ENCODE data around the gene MAP3K7. TPM values are rescaled to one million over a fixed set of nuclear protein-coding genes. Genes with fewer than 3 reads are reported as not detected.

Gene MAP3K7
- polyA plus RNA-seq, 4 donors = 7.3 to 28.6 (median 10.2) TPM

DNA sequence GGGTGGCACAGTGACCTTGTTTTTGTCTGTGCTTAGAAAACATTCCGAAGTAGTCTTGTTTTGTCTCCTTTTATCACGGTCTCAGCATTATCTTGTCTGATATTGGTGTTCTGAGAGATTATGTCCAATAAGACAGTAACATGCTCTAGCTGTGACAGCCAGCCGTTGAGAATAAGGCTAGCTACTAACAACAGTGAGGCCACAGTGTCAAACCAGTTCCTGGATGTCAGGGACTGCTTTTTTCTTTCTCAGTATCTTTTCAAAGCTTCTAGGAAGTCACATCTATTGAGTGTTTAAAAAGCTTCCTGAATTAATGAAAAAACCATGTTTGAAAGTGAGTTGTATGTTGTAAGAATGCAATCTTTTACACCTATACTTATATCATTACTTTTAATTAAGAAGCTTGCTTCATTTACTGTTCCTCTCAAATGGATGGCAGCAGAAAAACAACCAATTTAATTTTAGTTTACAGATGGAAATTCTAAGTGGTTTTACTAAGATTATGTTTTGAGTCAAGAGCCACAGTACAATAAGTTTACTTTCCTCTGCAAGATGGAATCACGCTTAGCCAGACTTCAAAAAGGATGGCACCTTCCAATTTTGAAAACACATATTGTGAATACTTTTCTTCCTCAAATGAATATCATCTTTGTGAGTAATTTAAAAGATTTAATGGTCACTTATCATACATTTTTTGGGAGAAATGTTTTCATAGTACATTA lies 53.1 kb downstream of the MAP3K7 start:
- H3K4me3 ChIP-seq (ENCODE audit: low read depth in 1 of 3, low read length in 3 of 3) = no peak overlapping the region
- peaks cover 2 to 9% (median 3%) of the 10 kb centered on the region in 3 donors for H3K36me3 ChIP-seq (ENCODE audit: control insufficient read depth in 3 of 3, insufficient read depth in 2 of 3, low read depth in 1 of 3, low read length in 3 of 3)
- H3K4me1 ChIP-seq (ENCODE audit: control insufficient read depth in 3 of 3, insufficient read depth in 2 of 3, low read depth in 1 of 3, low read length in 2 of 3) = peaks cover 0 to 3% (median 0%) of the 10 kb centered on the region in 3 donors
- WGBS, 3 donors = 89 to 93% (median 90%) methylated on average over 4 of the region's 4 CpGs
- no peak overlapping the region for H3K27ac ChIP-seq (ENCODE audit: low read depth in 1 of 3, low read length in 2 of 3)
- no peak for FAIRE-seq
- H3K9me3 ChIP-seq (ENCODE audit: control insufficient read depth in 2 of 2, insufficient read depth in 1 of 2, low read depth in 1 of 2, low read length in 1 of 2) = no peaks in the 10 kb centered on the region
- no peak for DNase-seq
- H3K27me3 ChIP-seq (ENCODE audit: control insufficient read depth in 3 of 3, insufficient read depth in 3 of 3, low read length in 3 of 3) = no peaks in the 10 kb centered on the region

- no peak for FAIRE-seq
- WGBS, 3 donors = 73 to 91% (median 78%) methylated on average over 1 of the region's 1 CpG
- no peaks in the 10 kb centered on the region for H3K9me3 ChIP-seq (ENCODE audit: control insufficient read depth in 2 of 2, insufficient read depth in 1 of 2, low read depth in 1 of 2, low read length in 1 of 2)
Observed at GRCh38 chr6:90530882-90531281, 56.0 kb downstream of the MAP3K7 start.

DNA sequence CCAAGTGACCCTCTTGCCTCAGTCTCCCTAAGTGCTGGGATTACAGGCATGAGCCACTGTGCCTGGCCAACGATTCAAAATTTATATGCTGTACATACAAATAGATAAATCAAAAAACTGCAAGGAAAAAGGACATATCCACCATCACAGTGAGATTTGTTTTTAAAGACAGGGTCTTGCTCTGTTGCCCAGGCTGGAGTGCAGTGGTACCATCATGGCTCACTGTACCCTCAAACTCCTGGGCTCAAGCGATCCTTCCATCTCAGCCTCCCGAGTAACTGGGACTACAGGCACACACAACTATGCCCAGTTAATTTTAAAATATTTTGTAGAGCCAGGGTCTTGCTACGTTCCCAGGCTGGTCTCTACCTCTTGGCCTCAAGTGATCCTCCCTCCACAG lies 61.5 kb downstream of the MAP3K7 start:
- Histone ChIP-seq H3K9me3 (ENCODE audit: control insufficient read depth in 2 of 2, insufficient read depth in 1 of 2, low read depth in 1 of 2, low read length in 1 of 2) (no peaks in the 10 kb centered on the region), H3K27me3 (ENCODE audit: control insufficient read depth in 3 of 3, insufficient read depth in 3 of 3, low read length in 3 of 3) (no peaks in the 10 kb centered on the region), H3K36me3 (ENCODE audit: control insufficient read depth in 3 of 3, insufficient read depth in 2 of 3, low read depth in 1 of 3, low read length in 3 of 3) (peaks cover 2 to 8% (median 7%) of the 10 kb centered on the region in 3 donors), H3K4me1 (ENCODE audit: control insufficient read depth in 3 of 3, insufficient read depth in 2 of 3, low read depth in 1 of 3, low read length in 2 of 3) (no peaks in the 10 kb centered on the region), H3K27ac (ENCODE audit: low read depth in 1 of 3, low read length in 2 of 3) (no peak overlapping the region), H3K4me3 (ENCODE audit: low read depth in 1 of 3, low read length in 3 of 3) (no peak overlapping the region)
- FAIRE-seq (no peak), DNase-seq (no peak)
- 95 to 98% (median 97%) methylated on average over 4 of the region's 4 CpGs for WGBS, 3 donors

More at GRCh38 chr6:90530882-90531281, 56.0 kb downstream of the MAP3K7 start:
- Histone ChIP-seq H3K27ac (ENCODE audit: low read depth in 1 of 3, low read length in 2 of 3) (no peak overlapping the region), H3K36me3 (ENCODE audit: control insufficient read depth in 3 of 3, insufficient read depth in 2 of 3, low read depth in 1 of 3, low read length in 3 of 3) (peaks cover 2 to 9% (median 8%) of the 10 kb centered on the region in 3 donors), H3K27me3 (ENCODE audit: control insufficient read depth in 3 of 3, insufficient read depth in 3 of 3, low read length in 3 of 3) (no peaks in the 10 kb centered on the region), H3K4me3 (ENCODE audit: low read depth in 1 of 3, low read length in 3 of 3) (no peak overlapping the region), H3K4me1 (ENCODE audit: control insufficient read depth in 3 of 3, insufficient read depth in 2 of 3, low read depth in 1 of 3, low read length in 2 of 3) (no peaks in the 10 kb centered on the region)
- no peak for DNase-seq

GRCh38 chr6:90523779-90524310 lies 63.0 kb downstream of the MAP3K7 start:
- FAIRE-seq = no peak
- WGBS, 3 donors = 87 to 95% (median 92%) methylated on average over 4 of the region's 4 CpGs
- Histone ChIP-seq H3K36me3 (ENCODE audit: control insufficient read depth in 3 of 3, insufficient read depth in 2 of 3, low read depth in 1 of 3, low read length in 3 of 3) (peaks cover 2 to 8% (median 4%) of the 10 kb centered on the region in 3 donors), H3K4me1 (ENCODE audit: control insufficient read depth in 3 of 3, insufficient read depth in 2 of 3, low read depth in 1 of 3, low read length in 2 of 3) (no peaks in the 10 kb centered on the region), H3K27me3 (ENCODE audit: control insufficient read depth in 3 of 3, insufficient read depth in 3 of 3, low read length in 3 of 3) (no peaks in the 10 kb centered on the region), H3K9me3 (ENCODE audit: control insufficient read depth in 2 of 2, insufficient read depth in 1 of 2, low read depth in 1 of 2, low read length in 1 of 2) (no peaks in the 10 kb centered on the region), H3K4me3 (ENCODE audit: low read depth in 1 of 3, low read length in 3 of 3) (no peak overlapping the region), H3K27ac (ENCODE audit: low read depth in 1 of 3, low read length in 2 of 3) (no peak overlapping the region)
- no peak for DNase-seq

GRCh38 chr6:90521955-90522354 lies 64.9 kb downstream of the MAP3K7 start:
- Histone ChIP-seq H3K4me1 (ENCODE audit: control insufficient read depth in 3 of 3, insufficient read depth in 2 of 3, low read depth in 1 of 3, low read length in 2 of 3) (peaks cover 0 to 4% (median 0%) of the 10 kb centered on the region in 3 donors), H3K27me3 (ENCODE audit: control insufficient read depth in 3 of 3, insufficient read depth in 3 of 3, low read length in 3 of 3) (no peaks in the 10 kb centered on the region), H3K27ac (ENCODE audit: low read depth in 1 of 3, low read length in 2 of 3) (no peak overlapping the region), H3K9me3 (ENCODE audit: control insufficient read depth in 2 of 2, insufficient read depth in 1 of 2, low read depth in 1 of 2, low read length in 1 of 2) (no peaks in the 10 kb centered on the region), H3K4me3 (ENCODE audit: low read depth in 1 of 3, low read length in 3 of 3) (no peak overlapping the region), H3K36me3 (ENCODE audit: control insufficient read depth in 3 of 3, insufficient read depth in 2 of 3, low read depth in 1 of 3, low read length in 3 of 3) (peaks cover 2 to 3% (median 3%) of the 10 kb centered on the region in 3 donors)
- DNase-seq (no peak), FAIRE-seq (no peak)
- WGBS, 3 donors = 95 to 97% (median 97%) methylated on average over 1 of the region's 1 CpG

DNA sequence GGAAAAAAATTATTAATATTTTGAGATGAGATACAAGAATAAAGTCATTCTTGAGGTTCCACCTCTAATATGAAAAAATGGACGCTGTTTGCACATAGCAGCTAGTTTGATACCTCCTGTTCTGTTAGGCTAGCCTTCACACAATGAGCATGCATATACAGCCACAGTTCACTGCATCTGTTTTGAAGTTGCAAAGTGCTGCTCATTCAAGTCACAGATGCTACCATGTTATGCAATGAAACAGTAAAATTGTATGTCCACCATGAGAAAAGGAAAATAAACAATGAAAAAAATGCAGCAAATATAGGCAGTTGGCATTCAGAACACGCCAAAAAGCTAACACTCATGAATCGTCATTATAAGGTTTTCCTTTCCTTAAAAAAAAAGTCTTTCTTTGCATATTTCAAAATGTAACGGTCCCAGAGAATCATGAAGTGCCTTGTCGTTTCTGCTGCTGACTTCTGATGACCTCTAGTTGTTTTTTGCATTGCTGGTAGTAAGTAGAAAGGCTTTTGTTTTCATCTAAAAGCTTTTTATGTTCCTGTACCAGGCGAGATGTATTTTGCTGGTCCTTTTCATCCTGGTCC lies 70.7 kb downstream of the MAP3K7 start:
- peaks cover 0 to 12% (median 3%) of the 10 kb centered on the region in 3 donors for H3K36me3 ChIP-seq (ENCODE audit: control insufficient read depth in 3 of 3, insufficient read depth in 2 of 3, low read depth in 1 of 3, low read length in 3 of 3)
- FAIRE-seq = no peak

GRCh38 chr6:90514496-90514895 lies 72.4 kb downstream of the MAP3K7 start:
- Histone ChIP-seq H3K36me3 (ENCODE audit: control insufficient read depth in 3 of 3, insufficient read depth in 2 of 3, low read depth in 1 of 3, low read length in 3 of 3) (peaks cover 0 to 12% (median 3%) of the 10 kb centered on the region in 3 donors), H3K27ac (ENCODE audit: low read depth in 1 of 3, low read length in 2 of 3) (no peak overlapping the region), H3K9me3 (ENCODE audit: control insufficient read depth in 2 of 2, insufficient read depth in 1 of 2, low read depth in 1 of 2, low read length in 1 of 2) (no peaks in the 10 kb centered on the region), H3K4me3 (ENCODE audit: low read depth in 1 of 3, low read length in 3 of 3) (no peak overlapping the region), H3K27me3 (ENCODE audit: control insufficient read depth in 3 of 3, insufficient read depth in 3 of 3, low read length in 3 of 3) (no peaks in the 10 kb centered on the region), H3K4me1 (ENCODE audit: control insufficient read depth in 3 of 3, insufficient read depth in 2 of 3, low read depth in 1 of 3, low read length in 2 of 3) (peaks cover 0 to 4% (median 0%) of the 10 kb centered on the region in 3 donors)
- DNase-seq (no peak), FAIRE-seq (no peak)
- WGBS, 3 donors = 78 to 94% (median 82%) methylated on average over 3 of the region's 3 CpGs

More for the DNA sequence above, 70.7 kb downstream of the MAP3K7 start:
- Histone ChIP-seq H3K27ac (ENCODE audit: low read depth in 1 of 3, low read length in 2 of 3) (no peak overlapping the region), H3K9me3 (ENCODE audit: control insufficient read depth in 2 of 2, insufficient read depth in 1 of 2, low read depth in 1 of 2, low read length in 1 of 2) (no peaks in the 10 kb centered on the region), H3K4me1 (ENCODE audit: control insufficient read depth in 3 of 3, insufficient read depth in 2 of 3, low read depth in 1 of 3, low read length in 2 of 3) (peaks cover 0 to 4% (median 0%) of the 10 kb centered on the region in 3 donors), H3K27me3 (ENCODE audit: control insufficient read depth in 3 of 3, insufficient read depth in 3 of 3, low read length in 3 of 3) (no peaks in the 10 kb centered on the region), H3K4me3 (ENCODE audit: low read depth in 1 of 3, low read length in 3 of 3) (no peak overlapping the region)
- WGBS, 3 donors = 90 to 96% (median 94%) methylated on average over 6 of the region's 6 CpGs
- DNase-seq = no peak

DNA sequence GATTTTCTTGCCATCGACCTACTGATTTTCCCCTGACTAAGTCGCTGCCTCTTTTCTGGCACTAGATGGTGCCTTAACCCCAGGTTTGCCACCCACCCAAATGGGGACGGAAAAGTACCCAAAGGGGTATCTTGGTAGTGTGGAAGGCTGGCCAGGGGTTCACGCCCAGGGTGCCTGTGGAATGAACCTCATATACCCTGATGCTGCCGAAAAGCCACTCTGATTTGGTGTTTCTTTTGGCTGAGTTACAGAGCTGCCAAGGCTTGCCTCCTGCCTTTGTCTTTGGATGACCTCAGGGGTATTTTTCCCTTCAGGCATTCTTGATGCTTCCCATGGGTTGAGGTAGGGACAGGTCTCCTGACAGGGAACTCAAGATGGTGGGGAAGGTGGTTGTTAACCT lies 78.1 kb downstream of the MAP3K7 start:
- Histone ChIP-seq H3K36me3 (ENCODE audit: control insufficient read depth in 3 of 3, insufficient read depth in 2 of 3, low read depth in 1 of 3, low read length in 3 of 3) (peaks cover 0 to 7% (median 0%) of the 10 kb centered on the region in 3 donors), H3K27me3 (ENCODE audit: control insufficient read depth in 3 of 3, insufficient read depth in 3 of 3, low read length in 3 of 3) (no peaks in the 10 kb centered on the region), H3K4me3 (ENCODE audit: low read depth in 1 of 3, low read length in 3 of 3) (no peak overlapping the region), H3K9me3 (ENCODE audit: control insufficient read depth in 2 of 2, insufficient read depth in 1 of 2, low read depth in 1 of 2, low read length in 1 of 2) (peaks cover 0 to 13% of the 10 kb centered on the region in 2 donors), H3K27ac (ENCODE audit: low read depth in 1 of 3, low read length in 2 of 3) (no peak overlapping the region), H3K4me1 (ENCODE audit: control insufficient read depth in 3 of 3, insufficient read depth in 2 of 3, low read depth in 1 of 3, low read length in 2 of 3) (no peaks in the 10 kb centered on the region)
- 80 to 87% (median 80%) methylated on average over 5 of the region's 5 CpGs for WGBS, 3 donors
- FAIRE-seq (no peak), DNase-seq (no peak)
